ENCODE results near the gene ADH1C. TPM values are rescaled to one million over a fixed set of nuclear protein-coding genes. Genes with fewer than 3 reads are reported as not detected.
"Not testable (repeated sequence)": the region's sequence is repeated elsewhere in the genome, so short reads cannot be mapped to it uniquely, and the experiment has no call there.

Gene ADH1C
- total RNA-seq, 1 donor from 2014 or later = 9.0 TPM

DNA sequence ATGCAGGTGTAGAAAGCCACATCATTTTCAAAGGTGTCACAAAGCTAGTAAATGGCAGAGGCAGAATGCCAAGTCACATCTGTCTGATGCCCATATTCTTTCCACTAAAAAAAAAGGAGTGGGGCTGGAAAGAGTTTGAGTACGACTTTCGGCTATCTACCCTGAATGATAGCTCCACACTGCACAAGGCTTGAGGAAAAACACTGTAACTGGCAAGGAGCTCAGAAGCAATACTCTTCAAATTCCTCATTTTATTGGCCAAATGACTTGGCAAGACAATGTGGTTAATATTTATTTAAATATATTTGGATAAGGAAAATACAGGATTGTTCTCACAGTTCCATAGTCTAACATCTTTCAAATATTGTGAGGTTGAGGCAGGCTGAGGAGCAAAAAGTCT is 5.4 kb upstream of the ADH1C start:
- DNase-seq = no peak

DNA sequence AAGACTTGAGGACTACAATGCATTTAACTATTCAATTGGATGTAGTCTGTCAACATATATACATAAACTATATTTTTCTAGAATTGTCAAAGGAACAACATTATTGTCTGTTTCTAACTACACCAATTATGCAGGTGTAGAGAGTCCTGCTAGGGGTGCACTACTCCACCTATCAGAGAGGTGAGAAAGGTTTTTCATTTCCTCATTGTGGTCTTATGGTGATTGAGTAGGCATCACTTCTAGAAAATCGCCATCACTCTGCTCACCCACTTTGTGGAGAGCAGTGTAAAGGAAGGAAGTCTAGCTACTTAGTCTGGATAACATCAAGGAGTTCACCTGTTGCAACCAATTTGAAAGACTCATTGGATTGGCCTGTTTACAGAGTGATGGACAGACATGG is 4.4 kb upstream of the ADH1C start:
- no peak for DNase-seq

DNA sequence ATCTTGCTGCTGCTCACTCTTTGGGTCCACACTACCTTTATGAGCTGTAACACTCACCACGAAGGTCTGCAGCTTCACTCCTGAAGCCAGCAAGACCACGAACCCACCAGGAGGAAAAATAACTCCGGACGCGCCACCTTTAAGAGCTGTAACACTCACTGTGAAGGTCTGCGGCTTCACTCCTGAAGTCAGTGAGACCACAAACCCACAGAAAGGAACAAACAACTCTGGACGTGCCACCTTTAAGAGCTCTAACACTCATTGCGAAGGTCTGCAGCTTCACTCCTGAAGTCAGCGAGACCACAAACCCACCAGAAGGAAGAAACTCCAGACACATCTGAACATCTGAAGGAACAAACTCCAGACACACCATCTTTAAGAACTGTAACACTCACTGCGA is 3.6 kb upstream of the ADH1C start:
- DNase-seq = not testable (repeated sequence)

DNA sequence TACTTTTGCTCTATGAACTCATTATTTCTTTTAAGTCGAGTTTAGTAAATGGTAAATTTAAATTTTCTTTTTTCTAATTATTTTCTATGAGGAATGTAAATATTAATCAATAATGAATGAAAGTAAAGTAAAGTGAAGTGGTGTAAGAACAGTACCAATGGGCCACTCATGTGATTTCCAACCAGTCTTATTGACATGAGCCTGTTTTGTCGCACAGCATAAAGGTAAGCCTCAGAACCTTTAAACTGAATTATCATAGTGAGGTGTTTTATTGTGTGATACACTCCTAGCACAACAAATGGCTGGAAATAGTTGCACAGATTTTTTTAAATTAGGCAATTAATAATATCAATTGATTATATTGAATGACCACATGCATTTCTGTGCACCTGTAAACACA is 1.1 kb downstream of the ADH1C start:
- no peak for DNase-seq

DNA sequence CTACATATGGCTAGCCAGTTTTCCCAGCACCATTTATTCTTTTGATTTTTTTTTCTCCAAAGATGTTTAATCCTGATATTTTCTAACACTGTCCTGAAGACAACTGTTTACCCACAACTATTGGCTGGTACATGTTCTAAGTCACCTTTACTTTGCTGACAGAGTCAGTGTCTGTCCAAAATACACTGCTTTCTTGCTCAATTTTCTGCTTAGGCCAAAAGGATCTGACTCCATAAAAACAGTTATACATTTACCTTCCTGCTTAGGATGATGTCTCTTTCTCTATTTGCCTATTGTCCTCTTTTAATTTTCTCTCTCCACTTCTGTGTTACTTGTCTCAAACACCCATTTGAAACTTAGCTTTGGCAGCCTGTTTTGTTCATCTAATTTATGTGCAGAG is 3.2 kb downstream of the ADH1C start:
- no peak for DNase-seq

DNA sequence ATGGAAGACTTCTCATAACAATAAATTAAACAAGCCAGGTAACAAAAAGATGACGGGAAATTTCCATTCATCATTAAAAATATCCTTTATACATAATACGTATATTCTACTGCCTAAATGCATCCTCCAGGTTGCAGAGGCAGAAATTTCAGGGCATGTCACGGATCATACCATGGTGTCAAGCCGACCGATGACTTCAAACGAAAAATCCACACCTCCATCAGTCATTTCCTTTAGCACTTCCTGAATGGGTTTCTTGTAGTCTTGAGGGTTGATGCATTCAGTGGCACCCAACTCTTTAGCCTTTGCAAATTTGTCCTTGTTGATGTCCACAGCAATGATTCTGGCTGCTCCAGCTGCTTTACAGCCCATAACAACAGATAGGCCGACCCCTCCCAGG is 9.9 kb downstream of the ADH1C start:
- DNase-seq = not testable (repeated sequence)

DNA sequence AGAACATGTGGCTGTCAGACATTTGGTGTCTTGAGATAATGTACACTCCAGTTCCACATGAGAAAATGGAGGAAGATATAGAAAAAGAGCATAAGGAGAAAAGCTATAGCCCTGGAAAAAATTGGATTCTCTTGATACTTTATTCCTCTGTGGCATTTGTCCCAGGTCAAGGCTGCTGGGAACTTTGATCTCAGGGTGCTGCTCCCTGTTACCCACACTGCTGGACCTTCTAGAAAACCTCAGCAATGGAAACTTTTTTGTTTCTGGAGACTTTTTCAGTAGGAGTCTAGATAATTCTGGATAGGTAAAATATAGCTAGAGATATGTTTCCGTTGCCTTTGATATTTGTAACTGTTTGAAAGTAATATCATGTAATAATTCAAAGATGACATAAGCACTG is 11.1 kb downstream of the ADH1C start:
- no peak for DNase-seq

DNA sequence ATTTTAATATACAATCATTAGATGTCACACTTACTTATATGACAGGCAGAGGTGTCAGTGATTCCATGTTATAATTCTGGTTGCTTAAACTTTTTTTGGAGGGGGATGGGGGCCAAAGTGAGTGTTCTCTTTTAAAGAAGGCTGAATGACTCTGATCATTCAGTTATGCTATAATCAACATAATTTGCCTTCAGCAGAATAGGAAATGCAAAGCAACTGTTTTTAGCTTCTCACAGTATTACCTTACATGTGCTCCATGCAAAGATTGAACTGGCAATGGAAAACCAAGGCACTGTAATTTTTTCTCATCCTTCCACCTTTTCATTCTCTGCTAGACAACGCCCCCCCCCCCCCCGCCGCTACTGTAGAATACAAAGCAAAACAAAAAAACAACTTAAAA is 13.4 kb downstream of the ADH1C start:
- DNase-seq = no peak

DNA sequence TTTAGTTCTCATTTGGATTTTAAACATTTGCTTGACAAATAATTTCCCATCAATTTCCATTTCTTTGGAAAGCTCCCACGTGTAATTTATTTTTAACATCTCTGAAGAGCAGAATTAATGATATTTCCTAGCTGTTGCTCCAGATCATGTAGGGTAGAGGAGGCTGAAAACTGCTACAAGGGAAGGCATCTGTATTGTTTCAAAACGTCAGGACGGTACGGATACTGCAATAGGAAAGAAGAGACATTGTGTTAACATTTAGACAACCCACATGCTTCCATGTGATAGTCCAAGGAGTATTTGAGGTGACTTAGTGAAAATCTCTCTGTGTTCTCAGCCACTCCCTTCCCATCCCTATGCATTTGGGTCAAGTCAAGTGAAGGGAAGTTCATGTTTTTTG is 16.0 kb downstream of the ADH1C start:
- no peak for DNase-seq

DNA sequence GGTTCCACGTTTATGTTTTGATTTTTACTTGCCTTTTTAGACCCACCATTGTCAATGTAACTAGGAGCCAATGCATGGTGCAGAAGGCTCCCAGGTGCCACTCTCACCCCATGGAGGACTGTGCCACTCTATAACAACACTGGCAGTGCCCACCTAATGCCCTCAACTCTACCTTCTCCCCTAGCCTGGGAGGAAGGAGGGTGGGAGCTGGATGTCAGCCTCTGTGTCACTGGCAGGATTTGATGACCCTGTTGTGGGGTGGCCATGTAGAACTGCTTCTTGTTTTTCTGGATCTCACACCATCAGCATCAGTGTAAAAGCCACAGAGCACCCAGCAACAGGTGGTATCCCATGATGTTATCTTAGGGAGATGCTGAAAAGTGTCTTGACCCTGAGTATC is 17.7 kb downstream of the ADH1C start:
- DNase-seq = no peak

DNA sequence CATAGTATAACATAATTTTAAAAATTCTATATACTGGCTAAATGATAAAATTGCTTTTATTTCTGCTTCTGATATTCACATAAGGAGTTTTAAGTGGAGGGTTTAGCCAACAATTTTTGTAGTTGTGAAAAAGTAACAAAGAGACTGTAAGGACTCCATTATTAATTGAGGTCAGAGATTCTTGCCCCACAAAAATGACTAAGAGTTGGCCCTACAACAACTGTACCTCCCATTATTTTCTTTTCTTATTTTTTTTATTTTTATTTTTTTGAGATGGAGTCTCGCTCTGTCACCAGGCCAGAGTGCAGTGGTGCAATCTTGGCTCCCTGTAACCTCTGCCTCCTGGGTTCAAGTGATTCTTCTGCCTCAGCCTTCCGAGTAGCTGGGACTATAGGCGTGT is 21.9 kb downstream of the ADH1C start:
- no peak for DNase-seq

DNA sequence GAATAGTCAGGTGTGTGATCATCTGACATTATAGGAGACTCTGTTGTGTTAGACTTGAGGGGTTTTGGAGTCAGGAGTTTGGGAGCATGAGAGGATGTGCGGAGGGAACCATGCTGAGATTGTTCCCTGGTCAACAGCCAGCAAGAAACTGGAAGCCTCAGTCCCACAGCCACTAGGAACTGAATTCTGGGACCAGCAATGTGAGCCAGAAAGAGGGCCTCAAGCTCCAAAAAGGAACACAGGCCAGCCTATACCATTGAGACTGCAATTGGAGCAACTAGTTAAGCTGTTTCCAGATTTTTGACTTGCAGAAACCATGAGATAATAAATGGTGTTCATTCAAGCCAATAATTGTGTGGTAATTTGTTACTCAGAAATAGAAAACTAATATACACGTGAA is 22.7 kb downstream of the ADH1C start:
- no peak for DNase-seq

DNA sequence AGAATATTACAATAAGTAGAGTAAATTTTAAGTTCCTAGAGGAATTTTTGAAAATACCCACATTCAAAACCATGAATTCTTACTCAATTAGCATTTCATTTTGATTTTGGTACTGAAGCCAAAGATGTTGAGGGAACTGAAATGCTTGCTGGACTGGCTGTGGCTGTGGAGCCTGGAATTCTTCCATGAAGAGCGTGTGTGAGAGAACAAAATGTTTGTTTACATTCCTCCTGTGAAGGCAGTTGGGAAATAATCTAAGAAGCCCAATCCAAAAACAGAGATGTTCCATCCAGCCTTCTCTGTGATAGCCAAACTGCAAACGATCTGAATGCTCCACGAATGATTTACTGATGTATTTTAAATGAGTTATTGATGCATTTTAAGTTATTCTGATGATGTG is 27.6 kb downstream of the ADH1C start:
- DNase-seq = peak; percentile 88

DNA sequence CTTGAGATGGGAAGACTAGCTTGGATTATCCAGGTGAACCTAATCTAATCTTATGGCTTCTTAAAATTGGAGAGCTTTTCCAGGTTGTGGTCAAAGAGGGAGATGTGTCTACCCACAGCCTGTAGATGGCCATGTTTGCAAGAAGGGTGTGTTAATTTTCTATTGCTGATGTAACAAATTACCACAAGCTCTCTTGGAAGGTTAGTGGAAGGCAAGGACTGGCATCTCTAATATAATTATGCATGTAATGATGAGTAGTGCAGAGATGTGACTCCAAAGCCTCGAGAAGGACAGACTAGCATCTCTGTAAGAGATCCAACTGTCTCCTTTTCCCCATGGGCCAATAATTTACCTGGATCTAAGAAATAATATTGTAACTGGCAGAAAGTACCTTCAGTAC is 28.2 kb downstream of the ADH1C start:
- no peak for DNase-seq

DNA sequence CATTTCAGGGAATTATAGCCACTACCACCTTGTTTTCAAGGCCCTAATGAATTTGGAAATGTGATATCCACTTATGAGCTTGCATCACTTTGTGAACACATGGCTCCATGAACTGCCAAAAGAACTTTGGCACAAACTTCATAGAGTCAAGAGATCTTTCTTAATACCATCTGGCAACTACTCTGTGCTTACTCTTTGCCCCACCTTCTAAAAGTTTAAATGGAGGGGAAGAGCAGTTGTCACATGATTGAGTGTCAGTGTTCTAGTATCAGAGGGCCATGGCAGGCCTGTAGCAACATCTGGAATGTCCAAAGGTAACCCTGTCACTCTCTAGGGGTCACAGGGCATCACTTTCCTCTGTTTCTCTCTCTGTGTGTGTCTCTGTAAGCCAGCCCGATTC is 28.8 kb downstream of the ADH1C start:
- peak; percentile 56 for DNase-seq

DNA sequence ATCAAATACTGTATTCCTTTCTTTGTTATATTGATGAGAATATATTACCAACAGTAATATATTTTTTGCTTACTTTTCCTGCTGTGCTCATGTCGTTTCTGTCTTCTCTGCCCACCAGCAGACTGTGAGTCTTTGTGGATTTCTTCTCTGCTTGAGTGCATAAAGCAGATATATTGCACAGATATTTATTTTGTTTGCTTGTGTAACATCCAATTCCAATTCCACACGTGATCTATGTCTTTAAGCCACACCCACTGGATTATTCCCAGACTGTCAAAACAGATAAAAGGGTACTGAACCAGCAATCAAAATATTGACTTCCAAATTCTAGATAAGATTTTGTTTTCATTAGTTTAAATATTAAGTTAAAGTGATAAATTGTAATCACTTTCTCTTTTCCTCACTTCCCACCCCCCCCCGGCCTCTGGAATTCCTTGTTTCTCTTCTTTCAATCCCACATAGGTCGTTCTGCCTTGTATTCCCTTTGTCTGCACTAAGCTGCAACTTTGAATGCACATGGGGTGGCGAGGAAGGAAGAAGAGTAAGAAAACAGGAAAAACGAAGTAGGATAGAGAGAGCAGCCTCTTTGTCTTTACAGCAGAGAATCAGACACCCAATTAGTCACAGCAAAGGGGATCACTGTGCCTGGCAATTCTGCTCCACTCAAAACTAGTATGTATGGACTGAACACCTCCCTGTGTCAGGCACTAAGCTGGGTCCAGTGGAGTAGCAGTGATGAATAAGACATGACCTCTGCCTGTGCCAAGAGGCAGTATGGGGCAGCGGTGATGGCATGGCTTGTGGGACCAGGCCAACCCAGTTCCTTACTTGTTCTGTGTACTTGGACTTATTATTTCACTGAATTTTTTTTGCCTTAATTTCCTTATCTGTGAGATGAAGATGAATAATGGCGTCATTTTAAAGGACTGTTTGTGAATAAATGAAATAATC is 31.0 kb downstream of the ADH1C start, which contains the start of gene ADH1B:
Gene ADH1B (minus strand): TSS at position 161 of the 951 bp plus-strand sequence. CDS start 70 bp downstream, at position 91.
- no peak for DNase-seq

DNA sequence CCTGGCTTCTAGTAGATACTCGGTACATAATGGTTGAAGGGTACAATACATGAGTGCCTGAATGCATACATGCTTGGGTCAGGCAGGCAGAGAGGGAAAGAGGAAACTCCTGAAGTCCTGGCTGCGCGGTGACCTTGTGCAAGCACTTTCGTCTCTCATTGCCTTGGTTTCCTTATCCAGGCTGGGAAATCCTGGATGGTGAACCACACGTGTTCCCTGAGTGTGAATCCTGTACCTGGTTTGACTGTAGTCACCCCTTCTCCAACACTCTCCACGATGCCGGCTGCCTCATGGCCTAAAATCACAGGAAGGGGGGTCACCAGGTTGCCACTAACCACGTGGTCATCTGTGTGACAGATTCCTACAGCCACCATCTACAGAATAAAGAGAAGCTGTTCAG is 34.7 kb downstream of the ADH1C start:
- DNase-seq = not testable (repeated sequence)

DNA sequence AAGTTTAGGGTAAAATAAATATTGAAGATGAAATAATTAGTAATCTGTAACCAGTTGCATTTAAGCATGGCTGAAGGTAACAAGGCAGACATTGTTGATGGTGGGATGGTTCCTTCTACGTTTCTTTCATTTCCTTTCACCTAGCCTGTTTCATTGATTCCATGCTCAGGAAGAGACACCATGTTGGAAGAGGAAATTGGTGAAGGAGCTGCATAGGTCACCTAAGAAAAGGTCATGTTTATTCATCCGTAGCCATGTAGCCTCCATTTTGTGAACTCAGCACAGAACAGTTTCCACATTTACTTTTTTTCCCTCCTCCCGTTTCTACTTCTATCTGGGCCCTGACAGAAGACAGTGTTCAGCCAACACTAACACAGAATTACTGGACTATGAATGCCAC is 35.2 kb downstream of the ADH1C start:
- no peak for DNase-seq

DNA sequence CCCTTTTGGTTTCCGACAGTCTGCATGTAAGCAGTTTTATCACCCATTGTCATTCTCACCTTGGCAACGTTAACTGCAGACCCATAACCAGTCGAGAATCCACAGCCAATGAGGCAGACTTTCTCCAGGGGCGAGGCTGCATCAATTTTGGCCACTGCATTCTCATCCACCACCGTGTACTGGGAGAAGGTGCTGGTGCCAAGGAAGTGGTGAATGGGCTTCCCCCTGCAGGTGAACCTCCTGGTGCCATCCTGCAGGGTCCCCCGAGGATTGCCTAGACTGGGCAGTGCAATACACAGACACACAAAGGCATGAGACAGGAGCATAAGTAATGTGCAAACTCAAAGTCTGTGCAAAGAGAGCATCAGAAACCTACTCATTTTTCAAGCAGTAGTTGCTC is 36.7 kb downstream of the ADH1C start:
- no peak for DNase-seq

DNA sequence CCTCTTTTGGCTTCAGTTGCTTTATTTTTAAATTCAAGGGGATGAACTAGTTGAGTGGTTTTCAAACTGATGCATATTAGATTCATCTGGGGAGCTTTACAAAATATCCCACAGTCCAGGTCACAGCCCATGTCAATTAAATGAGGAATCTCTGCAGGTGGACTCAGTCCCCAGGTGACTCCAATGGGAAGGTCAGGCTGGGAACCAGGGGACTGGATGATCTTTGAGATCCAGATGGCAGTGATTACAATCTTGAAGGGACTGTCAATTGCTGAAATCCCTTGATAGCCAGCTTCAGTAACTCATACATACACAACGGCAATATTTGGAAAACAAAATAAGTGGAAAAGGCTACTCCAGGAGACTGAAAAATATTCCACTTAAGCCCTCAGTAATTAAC is 38.3 kb downstream of the ADH1C start:
- peak; percentile 24 for DNase-seq

DNA sequence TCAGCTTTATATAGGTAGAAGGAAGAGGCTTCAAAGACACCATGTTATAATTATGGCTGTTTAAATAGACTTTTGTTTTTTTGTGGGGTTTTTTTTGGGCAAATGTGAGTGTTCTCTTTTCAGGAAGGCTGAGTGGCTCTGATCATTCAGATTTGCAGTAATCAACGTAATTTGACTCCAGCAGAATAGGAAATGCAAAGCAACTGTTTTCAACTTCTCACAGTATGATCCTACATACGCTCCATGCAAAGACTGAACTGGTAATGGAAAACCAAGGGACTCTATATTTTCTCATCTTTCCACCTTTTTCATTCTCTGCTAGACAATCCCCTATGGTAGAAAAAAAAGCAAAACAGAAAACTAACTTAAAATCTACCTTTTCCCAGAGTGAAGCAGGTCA is 42.2 kb downstream of the ADH1C start:
- no peak for DNase-seq

DNA sequence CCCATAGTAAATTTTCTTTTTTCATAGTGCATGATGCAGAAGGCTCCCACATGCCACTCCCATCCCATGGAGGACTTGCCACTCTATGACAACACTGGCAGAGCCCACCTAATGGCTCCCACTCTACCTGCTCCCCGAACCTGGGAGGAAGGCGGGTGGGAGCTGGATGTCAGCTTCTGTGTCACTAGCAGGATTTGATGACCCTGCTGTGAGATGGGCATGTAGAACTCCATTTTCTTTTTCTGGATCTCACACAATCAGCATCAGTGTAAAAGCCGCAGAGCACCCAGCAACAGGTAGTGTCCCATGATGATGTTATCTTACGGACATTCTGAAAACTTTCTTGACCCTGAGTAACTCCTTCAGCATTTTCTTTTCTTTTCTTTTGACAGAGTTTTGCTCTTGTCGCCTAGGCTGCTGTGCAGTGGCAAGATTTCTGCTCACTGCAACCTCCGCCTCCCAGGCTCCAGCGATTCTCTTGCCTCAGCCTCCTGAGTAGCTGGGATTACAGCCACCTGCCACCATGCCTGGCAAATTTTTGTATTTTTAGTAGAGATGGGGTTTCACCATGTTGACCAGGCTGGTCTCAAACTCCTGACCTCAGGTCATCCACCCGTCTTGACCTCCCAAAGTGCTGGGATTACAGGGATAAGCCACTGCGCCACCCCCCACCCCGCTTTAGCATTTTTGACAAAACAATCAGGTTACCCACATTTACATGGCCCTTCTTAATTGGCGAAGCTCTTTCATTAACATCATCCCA is 46.7 kb downstream of the ADH1C start:
- no peak for DNase-seq

DNA sequence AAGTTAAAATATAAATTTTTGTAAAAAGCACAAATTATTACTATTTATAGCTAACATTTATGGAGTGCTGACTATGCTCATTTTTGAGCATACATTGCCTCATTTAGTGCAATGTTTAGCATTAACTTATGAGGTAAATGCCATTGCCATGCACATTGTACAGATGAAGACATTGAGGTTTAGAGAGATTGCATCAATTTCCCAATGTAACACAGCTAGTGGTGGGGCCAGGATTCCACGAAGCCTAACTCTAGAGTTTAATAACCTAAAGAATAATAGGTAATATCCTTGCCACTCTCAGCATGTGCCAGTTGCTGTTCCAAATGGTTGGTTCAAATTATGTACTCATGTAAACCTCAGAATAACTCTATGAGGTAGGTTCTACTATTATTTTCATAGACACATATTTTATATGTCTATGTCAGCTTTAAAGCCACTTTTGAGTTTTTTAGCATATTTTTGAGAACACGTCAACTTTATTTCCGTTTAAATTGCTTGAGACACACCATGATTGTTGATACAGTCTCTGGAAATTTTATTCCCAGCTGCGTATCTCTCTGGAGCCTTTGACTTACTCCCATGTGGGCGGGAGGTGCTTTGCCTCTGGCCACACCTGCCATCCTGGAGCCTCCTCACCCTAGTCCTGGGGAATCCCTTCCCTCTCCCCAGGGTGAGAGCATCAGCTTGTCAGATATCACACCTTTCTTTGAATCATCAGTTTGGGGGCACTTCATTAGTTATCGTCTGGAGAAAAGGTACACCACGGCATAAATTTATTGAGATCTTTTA is 51.0 kb downstream of the ADH1C start:
- DNase-seq = no peak
